Osteoblast (primary cell): ENCODE data around the gene RAPGEF3. TPM values are rescaled to one million over a fixed set of nuclear protein-coding genes. Genes with fewer than 3 reads are reported as not detected.

Experiments
- DNase-seq: peaks from one replicate; pipeline ENCODE4 v3.0.0; 2011; ENCODE audit warnings: low spot score, mixed read lengths; ENCODE audit not compliant: insufficient read length; ENCODE audit errors: missing footprints
- H2AFZ ChIP-seq: 2 replicates; pipeline ENCODE4 v1.6.0; 2011; ENCODE audit warnings: mild to moderate bottlenecking, low read length
- H3K27ac ChIP-seq: 2 replicates; pipeline ENCODE4 v1.5.1; 2011; ENCODE audit warnings: mild to moderate bottlenecking, low read depth, low read length, moderate library complexity
- H3K27me3 ChIP-seq: 2 replicates; pipeline ENCODE4 v1.6.0; 2012; ENCODE audit warnings: mild to moderate bottlenecking, control low read depth, inconsistent platforms, low read length, moderate library complexity; ENCODE audit not compliant: insufficient read depth
- H3K36me3 ChIP-seq: 2 replicates; pipeline ENCODE4 v1.5.1; 2011; ENCODE audit warnings: mild to moderate bottlenecking, low read length, control low read depth, moderate library complexity; ENCODE audit not compliant: insufficient read depth
- H3K4me1 ChIP-seq: 2 replicates; pipeline ENCODE4 v1.5.1; 2011; ENCODE audit warnings: mild to moderate bottlenecking, low read length, control low read depth, moderate library complexity; ENCODE audit not compliant: insufficient read depth
- H3K4me2 ChIP-seq: 2 replicates; pipeline ENCODE4 v1.6.0; 2011; ENCODE audit warnings: mild to moderate bottlenecking, low read length; ENCODE audit not compliant: insufficient read depth
- H3K4me3 ChIP-seq: fragments of 200-600 bp; sonication (generic); 3 replicates; pipeline ENCODE4 v1.5.1; 2012; ENCODE audit warnings: mild to moderate bottlenecking, low read length, inconsistent platforms; ENCODE audit not compliant: insufficient read depth
- H3K79me2 ChIP-seq: 2 replicates; pipeline ENCODE4 v1.6.0; 2012; ENCODE audit warnings: mild to moderate bottlenecking, low read length, control low read depth, inconsistent platforms; ENCODE audit not compliant: insufficient read depth
- H3K9me3 ChIP-seq: 2 replicates; pipeline ENCODE4 v1.5.1; 2011; ENCODE audit warnings: low read depth, low read length, control low read depth
- H4K20me1 ChIP-seq: 2 replicates; pipeline ENCODE4 v1.6.0; 2012; ENCODE audit warnings: mild to moderate bottlenecking, low read length, control low read depth; ENCODE audit not compliant: insufficient read depth
- total RNA-seq: library from RNA; depleted of rRNA; stranded (reverse); fragments of >200 nt; gene quantifications from 2 replicates; pipeline ENCODE4 v1.2.3, GENCODE V29; 2012
- TF ChIP-seq, protein P1 (sequence below): IDR thresholded peaks from 2 replicates; pipeline ENCODE4 v1.5.1; 2011; ENCODE audit warnings: mild to moderate bottlenecking, low read depth, low read length, moderate library complexity; ENCODE audit errors: extremely low read depth

Gene RAPGEF3
- total RNA-seq, 1 donor: 4.3 TPM

DNA sequence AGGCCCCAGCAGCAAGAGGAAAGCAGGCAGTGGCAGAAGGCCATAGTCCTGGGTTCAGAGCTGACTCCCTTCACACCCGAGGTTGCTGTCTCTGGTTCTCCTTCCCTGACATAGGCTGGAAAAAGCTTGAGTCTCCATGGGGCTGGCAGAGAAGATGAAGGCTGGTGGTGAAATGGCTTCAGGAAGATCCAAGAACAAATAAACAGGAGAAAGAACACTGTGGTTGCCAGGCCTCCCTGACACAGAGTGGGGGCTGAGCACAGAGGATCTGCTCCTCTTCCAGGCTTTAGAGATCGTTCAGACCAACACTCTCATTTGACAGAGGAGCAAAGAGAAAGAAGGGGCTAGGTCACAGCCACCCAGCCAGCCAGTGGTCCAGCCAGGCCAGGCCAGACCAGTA is 46.7 kb upstream of the RAPGEF3 start:
- TF ChIP-seq, protein P1, sequence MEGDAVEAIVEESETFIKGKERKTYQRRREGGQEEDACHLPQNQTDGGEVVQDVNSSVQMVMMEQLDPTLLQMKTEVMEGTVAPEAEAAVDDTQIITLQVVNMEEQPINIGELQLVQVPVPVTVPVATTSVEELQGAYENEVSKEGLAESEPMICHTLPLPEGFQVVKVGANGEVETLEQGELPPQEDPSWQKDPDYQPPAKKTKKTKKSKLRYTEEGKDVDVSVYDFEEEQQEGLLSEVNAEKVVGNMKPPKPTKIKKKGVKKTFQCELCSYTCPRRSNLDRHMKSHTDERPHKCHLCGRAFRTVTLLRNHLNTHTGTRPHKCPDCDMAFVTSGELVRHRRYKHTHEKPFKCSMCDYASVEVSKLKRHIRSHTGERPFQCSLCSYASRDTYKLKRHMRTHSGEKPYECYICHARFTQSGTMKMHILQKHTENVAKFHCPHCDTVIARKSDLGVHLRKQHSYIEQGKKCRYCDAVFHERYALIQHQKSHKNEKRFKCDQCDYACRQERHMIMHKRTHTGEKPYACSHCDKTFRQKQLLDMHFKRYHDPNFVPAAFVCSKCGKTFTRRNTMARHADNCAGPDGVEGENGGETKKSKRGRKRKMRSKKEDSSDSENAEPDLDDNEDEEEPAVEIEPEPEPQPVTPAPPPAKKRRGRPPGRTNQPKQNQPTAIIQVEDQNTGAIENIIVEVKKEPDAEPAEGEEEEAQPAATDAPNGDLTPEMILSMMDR: no peak
- H4K20me1 ChIP-seq: peaks cover 81% of the 10 kb centered on the region
- no peak overlapping the region for H2AFZ ChIP-seq
- no peak overlapping the region for H3K4me3 ChIP-seq
- peaks cover 29% of the 10 kb centered on the region for H3K36me3 ChIP-seq
- no peaks in the 10 kb centered on the region for H3K27me3 ChIP-seq
- peaks cover 46% of the 10 kb centered on the region for H3K4me1 ChIP-seq
- peak overlapping the region; percentile 49 for H3K27ac ChIP-seq
- H3K9me3 ChIP-seq: no peaks in the 10 kb centered on the region
- peaks cover 100% of the 10 kb centered on the region for H3K79me2 ChIP-seq
- H3K4me2 ChIP-seq: no peak overlapping the region
- no peak for DNase-seq

DNA sequence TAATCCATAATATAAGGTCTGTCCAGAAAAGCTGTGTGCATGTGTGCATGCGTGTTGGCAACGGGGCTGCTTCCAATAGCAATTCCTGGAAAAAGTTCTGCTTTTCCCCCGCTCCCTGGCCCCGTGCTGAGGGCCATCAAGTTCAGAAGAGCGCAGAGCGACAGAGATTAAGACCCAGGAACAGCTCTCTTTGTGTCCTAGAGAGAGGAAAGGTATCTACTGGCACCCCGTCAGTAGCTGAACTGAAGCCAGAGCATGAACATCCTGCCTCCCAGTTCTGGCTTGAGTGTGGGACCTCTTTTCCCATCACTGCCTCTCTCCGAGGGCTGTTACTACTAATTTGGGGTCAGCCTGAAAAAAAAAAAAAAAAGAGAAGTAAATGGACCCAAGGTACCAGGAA is 45.5 kb upstream of the RAPGEF3 start:
- DNase-seq: no peak
- Histone ChIP-seq H3K4me2 (no peak overlapping the region), H3K9me3 (no peaks in the 10 kb centered on the region), H3K27ac (no peak overlapping the region), H3K36me3 (peaks cover 29% of the 10 kb centered on the region), H2AFZ (no peak overlapping the region), H3K4me3 (no peak overlapping the region), H3K4me1 (peaks cover 48% of the 10 kb centered on the region), H3K79me2 (peaks cover 100% of the 10 kb centered on the region), H4K20me1 (peaks cover 89% of the 10 kb centered on the region), H3K27me3 (no peaks in the 10 kb centered on the region)
- TF ChIP-seq, protein P1: no peak

DNA sequence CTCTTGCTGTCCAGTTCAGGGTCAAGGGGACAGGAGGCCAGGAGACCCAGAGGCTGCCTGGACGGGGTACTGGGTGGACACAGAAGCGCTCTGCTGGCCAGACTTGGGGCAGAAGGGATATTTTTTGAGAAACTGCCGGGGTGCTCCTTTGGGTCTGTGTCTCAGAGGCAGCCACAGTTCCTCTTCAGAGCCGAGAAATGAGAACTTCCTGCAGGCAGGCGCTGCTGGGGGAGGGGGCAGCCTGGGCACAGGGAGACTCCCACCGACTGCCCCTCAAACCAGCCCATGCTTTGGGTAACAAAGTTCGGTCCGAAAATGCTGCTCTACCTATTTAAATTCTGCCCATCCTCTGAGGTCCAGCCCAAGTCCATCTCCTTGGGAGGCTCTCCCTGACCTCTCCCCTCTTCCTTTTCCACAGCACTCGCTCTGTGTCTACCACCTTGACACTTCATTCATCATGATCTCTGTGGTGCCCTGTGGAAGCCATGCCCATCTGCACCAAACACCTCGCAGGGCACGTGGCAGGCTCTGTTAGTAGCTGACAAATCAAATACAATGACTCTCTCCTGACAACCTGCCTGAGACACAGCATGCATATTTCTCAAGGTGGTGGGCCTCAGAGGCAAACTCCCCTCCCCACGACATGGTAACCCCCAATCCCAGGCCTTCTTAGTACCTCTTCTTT is 44.7 kb upstream of the RAPGEF3 start:
- TF ChIP-seq, protein P1: no peak
- Histone ChIP-seq H3K4me3 (no peak overlapping the region), H3K4me1 (peaks cover 39% of the 10 kb centered on the region), H3K9me3 (no peaks in the 10 kb centered on the region), H3K27ac (no peak overlapping the region), H2AFZ (no peak overlapping the region), H3K79me2 (peaks cover 100% of the 10 kb centered on the region), H3K4me2 (no peak overlapping the region), H3K36me3 (peaks cover 38% of the 10 kb centered on the region), H4K20me1 (peaks cover 89% of the 10 kb centered on the region), H3K27me3 (no peaks in the 10 kb centered on the region)
- no peak for DNase-seq

DNA sequence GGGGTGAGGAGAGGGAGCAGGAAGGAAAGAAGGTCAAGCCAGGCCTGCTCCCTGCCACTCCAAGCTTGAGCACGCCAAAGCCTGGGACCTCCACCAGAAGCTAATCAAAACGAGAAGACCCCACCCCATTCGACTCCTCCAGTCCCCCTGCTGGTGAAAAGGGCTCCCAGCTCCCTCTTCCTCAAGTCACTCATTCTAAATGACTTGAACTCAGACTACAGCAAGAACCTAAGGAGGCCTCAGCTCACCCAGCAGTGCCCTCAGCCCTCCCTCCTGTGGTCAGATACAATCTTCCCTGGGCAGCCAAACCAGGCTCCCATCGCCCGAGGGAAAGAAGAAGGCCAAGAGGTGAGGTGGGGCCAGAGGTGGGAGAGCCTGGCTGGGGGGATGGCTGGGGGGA is 43.6 kb upstream of the RAPGEF3 start:
- Histone ChIP-seq H2AFZ (no peak overlapping the region), H3K4me3 (no peak overlapping the region), H3K9me3 (no peaks in the 10 kb centered on the region), H3K79me2 (peaks cover 99% of the 10 kb centered on the region), H3K4me2 (no peak overlapping the region), H3K27ac (peak overlapping the region; percentile 37), H3K36me3 (peaks cover 45% of the 10 kb centered on the region), H3K27me3 (no peaks in the 10 kb centered on the region), H3K4me1 (peaks cover 29% of the 10 kb centered on the region), H4K20me1 (peaks cover 84% of the 10 kb centered on the region)
- TF ChIP-seq, protein P1: peak; percentile 28
- no peak for DNase-seq
